Frontal cortex (tissue), 4 donors: ENCODE measurements around the gene OR4S2. TPM values are rescaled to one million over a fixed set of nuclear protein-coding genes. Genes with fewer than 3 reads are reported as not detected.

Experiments used
- DNase-seq, 2 donors: peaks; one replicate each; pipeline ENCODE4 v3.0.0; 2012; ENCODE audit warnings: low spot score in 2 of 2
- FAIRE-seq: peaks from 2 replicates; lab custom pipeline; 2012; peaks lifted over from hg19 to GRCh38; lab: Jason Lieb, UNC
- total RNA-seq: library from RNA; depleted of rRNA; stranded (reverse); fragments of >200 nt; gene quantifications from one replicate; pipeline ENCODE4 v1.2.3, GENCODE V29; 2014
- donor health status: control.
- donor health status: control.
- donor health status: control.

Gene OR4S2, protein sequence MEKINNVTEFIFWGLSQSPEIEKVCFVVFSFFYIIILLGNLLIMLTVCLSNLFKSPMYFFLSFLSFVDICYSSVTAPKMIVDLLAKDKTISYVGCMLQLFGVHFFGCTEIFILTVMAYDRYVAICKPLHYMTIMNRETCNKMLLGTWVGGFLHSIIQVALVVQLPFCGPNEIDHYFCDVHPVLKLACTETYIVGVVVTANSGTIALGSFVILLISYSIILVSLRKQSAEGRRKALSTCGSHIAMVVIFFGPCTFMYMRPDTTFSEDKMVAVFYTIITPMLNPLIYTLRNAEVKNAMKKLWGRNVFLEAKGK
- total RNA-seq = not detected

- FAIRE-seq (no peak), DNase-seq (no peak)
Measured at GRCh38 chr11:55648027-55648426, at the start of gene OR4S2. TSS of gene OR4S2 (plus strand) at chr11:55648327. CDS start at chr11:55650904, 2,577 bp downstream.

- no peak for DNase-seq
- no peak for FAIRE-seq
Measured at GRCh38 chr11:55607545-55607944, 40.6 kb upstream of the OR4S2 start, which contains the start of gene OR4C11. TSS of gene OR4C11 (minus strand) at chr11:55607645. CDS start at chr11:55604373, 3,272 bp downstream.

- no peak for FAIRE-seq
- no peak for DNase-seq
Measured at GRCh38 chr11:55624531-55624930, 23.6 kb upstream of the OR4S2 start.

DNA sequence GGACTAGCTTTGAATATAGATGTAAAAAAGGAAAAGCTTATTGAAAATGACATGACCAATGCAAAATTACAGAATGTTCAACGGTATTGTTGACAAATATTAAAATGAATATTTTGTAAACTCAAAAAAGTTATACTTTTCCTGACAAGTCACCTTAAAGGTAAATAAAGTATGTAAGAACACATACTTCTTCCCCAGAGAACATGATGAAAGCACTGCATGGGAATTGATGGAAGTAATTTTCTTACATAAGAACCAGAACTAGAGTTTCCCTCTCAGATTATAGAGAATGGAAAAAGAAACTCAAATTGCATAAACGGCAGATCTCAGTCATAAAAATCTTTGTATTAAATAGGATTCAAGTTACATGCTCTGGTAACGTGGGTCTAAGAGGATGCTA is 13.3 kb upstream of the OR4S2 start, which contains the start of gene OR4P4:
Gene OR4P4, plus strand, starts transcription at position 301 of the 400 bp plus-strand sequence.
- no peak for FAIRE-seq

GRCh38 chr11:55652560-55652959 is 4.4 kb downstream of the OR4S2 start:
- FAIRE-seq (no peak), DNase-seq (no peak)

More for the DNA sequence above, 13.3 kb upstream of the OR4S2 start, which contains the start of gene OR4P4:
- no peak for DNase-seq

DNA sequence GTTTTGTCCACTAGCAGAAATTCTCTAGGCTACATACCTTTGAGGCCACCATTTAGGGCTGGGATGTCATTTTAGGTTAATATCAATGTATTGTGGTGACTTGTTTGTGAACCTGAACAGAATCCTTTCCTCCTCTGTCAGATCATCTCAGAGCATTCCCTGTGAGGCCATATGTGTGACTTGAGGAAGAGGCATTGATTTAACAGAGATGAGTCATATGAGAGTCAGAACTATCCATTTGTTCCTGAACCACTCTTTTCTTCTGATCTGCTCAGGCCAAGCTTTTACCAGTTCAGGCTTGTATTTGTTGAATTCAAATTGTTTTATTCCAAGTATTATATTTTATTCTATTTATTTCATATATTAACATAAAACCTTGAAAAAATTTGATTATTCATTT is 7.0 kb downstream of the OR4S2 start:
- DNase-seq (no peak), FAIRE-seq (no peak)

- DNase-seq (no peak), FAIRE-seq (no peak)
Measured at GRCh38 chr11:55658031-55658573, 10.0 kb downstream of the OR4S2 start.

- FAIRE-seq = no peak
- no peak for DNase-seq
Measured at GRCh38 chr11:55658608-55659007, 10.5 kb downstream of the OR4S2 start.

- DNase-seq (no peak), FAIRE-seq (no peak)
Measured at GRCh38 chr11:55661901-55662300, 13.8 kb downstream of the OR4S2 start, which contains the start of gene OR4C6. TSS of gene OR4C6 (plus strand) at chr11:55662201. CDS start at chr11:55665167, 2,966 bp downstream.

GRCh38 chr11:55669376-55669775 is 21.2 kb downstream of the OR4S2 start:
- FAIRE-seq (no peak), DNase-seq (no peak)

DNA sequence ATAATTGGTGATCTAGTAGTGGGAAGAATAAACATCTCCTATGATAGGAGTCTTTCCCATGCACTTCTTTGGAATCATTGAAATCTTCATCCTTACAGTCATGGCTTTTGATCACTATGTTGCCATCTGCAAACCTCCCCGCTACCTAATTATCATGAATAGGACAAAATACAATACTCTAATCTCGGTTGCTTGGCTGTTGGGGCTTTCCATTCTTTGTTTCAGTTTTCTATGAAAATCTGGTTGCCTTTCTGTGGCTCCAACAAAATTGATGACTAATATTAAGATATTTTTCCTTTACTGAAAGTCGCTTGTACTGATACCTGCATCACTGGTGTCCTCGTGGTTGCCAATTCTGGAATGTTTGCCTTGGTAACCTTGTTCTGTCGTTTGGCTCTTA is 25.7 kb downstream of the OR4S2 start:
- FAIRE-seq = no peak
- no peak for DNase-seq

GRCh38 chr11:55697817-55698216 is 49.7 kb downstream of the OR4S2 start:
- no peak for DNase-seq
- FAIRE-seq = no peak

DNA sequence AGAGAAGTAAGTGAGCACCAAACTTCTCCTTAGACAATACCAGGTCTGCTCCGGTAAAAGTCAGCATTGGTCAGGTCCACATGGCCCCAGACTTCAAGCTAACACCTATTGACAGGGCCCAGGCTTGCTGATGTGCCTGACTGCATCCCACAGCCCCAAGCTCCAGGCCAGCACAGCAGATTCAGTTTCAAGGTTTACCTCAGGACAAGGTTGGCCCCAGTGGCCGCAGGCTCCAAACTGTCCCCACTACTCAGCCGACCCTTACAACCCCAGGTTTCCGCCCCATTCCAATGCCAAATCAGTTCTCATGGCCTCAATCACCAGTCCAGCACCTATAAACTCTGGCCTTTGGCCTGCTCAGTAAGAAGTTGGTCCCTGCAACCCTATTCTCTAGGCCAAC is 53.3 kb downstream of the OR4S2 start:
- DNase-seq = no peak
- FAIRE-seq = no peak

Other genes with a start within 250 kb of the OR4S2 start
- gene OR4C15, start 93.9 kb upstream of the OR4S2 start, total RNA-seq = not detected
- not detected for gene OR4C16, start 76.2 kb upstream of the OR4S2 start, total RNA-seq
- gene OR4C11, start 40.7 kb upstream of the OR4S2 start, total RNA-seq = not detected
- gene OR4P4, start 13.2 kb upstream of the OR4S2 start, total RNA-seq = not detected
- gene OR4C6, start 13.9 kb downstream of the OR4S2 start, total RNA-seq = not detected
- not detected for gene OR5D13, start 125.1 kb downstream of the OR4S2 start, total RNA-seq
- gene OR5D14, start 147.2 kb downstream of the OR4S2 start, total RNA-seq = not detected
- not detected for gene OR5L1, start 163.0 kb downstream of the OR4S2 start, total RNA-seq
- not detected for gene OR5D18, start 171.3 kb downstream of the OR4S2 start, total RNA-seq
- gene OR5L2, start 178.9 kb downstream of the OR4S2 start, total RNA-seq = not detected
- gene OR5D16, start 190.4 kb downstream of the OR4S2 start, total RNA-seq = not detected
- gene TRIM51, start 235.0 kb downstream of the OR4S2 start, total RNA-seq = not detected